Measurements from ENCODE around the gene SFSWAP.
"Not testable (repeated sequence)": the region's sequence is repeated elsewhere in the genome, so short reads cannot be mapped to it uniquely, and the experiment has no call there.

Gene SFSWAP

GRCh38 chr12:131672311-131672940 is 38.5 kb upstream of the SFSWAP start:
- H3K36me3 ChIP-seq, result no peaks in the 10 kb centered on the region
- peaks cover 0 to 21% (median 14%) of the 10 kb centered on the region in 10 experiments; a peak in 15 of 20 replicates for H3K4me1 ChIP-seq
- peaks cover 0 to 11% (median 7%) of the 10 kb centered on the region in 11 experiments; a peak in 11 of 22 replicates for H3K9me3 ChIP-seq (replicated peaks in 1 of 11)
- TF ChIP-seq Cebpa-rat (IDR thresholded peaks at IDR 0.05), result no peak
- H3K27ac ChIP-seq, result peak overlapping the region in 3 of 11 experiments; percentile 54 to 69 (median 58); a peak in 5 of 22 replicates
- H3K9ac ChIP-seq, result peak overlapping the region in 1 of 11 experiments; percentile 29; a peak in 1 of 22 replicates
- H3K4me2 ChIP-seq, result peak overlapping the region in 5 of 11 experiments; percentile 76 to 93 (median 85); a peak in 9 of 22 replicates
- H4K20me1 ChIP-seq, result no peaks in the 10 kb centered on the region
- no peak overlapping the region for H3K4me3 ChIP-seq
- peaks cover 0 to 20% (median 0%) of the 10 kb centered on the region in 11 experiments; a peak in 1 of 22 replicates for H3K27me3 ChIP-seq

GRCh38 chr12:131672941-131673887 is 37.7 kb upstream of the SFSWAP start:
- TF ChIP-seq Cebpa-rat (IDR thresholded peaks at IDR 0.05), result no peak
- H3K9me3 ChIP-seq (replicated peaks in 1 of 11), result peaks cover 0 to 11% (median 7%) of the 10 kb centered on the region in 11 experiments; a peak in 11 of 22 replicates
- peaks cover 0 to 20% (median 0%) of the 10 kb centered on the region in 11 experiments; a peak in 1 of 22 replicates for H3K27me3 ChIP-seq
- peak overlapping the region in 2 of 11 experiments; percentile 28 to 29; a peak in 3 of 22 replicates for H3K9ac ChIP-seq
- H3K4me1 ChIP-seq, result peaks cover 0 to 21% (median 14%) of the 10 kb centered on the region in 10 experiments; a peak in 15 of 20 replicates
- H3K36me3 ChIP-seq, result no peaks in the 10 kb centered on the region
- peak overlapping the region in 8 of 11 experiments; percentile 11 to 93 (median 76); a peak in 13 of 22 replicates for H3K4me2 ChIP-seq
- H3K4me3 ChIP-seq, result 0 out of 20 replicates have a peak overlapping the region, but pooled peaks of 1 of the 10 experiments have one; percentile 2
- H4K20me1 ChIP-seq, result no peaks in the 10 kb centered on the region
- peak overlapping the region in 4 of 11 experiments; percentile 7 to 69 (median 56); a peak in 8 of 22 replicates for H3K27ac ChIP-seq

- peaks cover 0 to 11% (median 7%) of the 10 kb centered on the region in 11 experiments; a peak in 11 of 22 replicates for H3K9me3 ChIP-seq (replicated peaks in 1 of 11)
- H3K9ac ChIP-seq, result no peak overlapping the region
- no peaks in the 10 kb centered on the region for H4K20me1 ChIP-seq
- peaks cover 0 to 21% (median 14%) of the 10 kb centered on the region in 10 experiments; a peak in 15 of 20 replicates for H3K4me1 ChIP-seq
- H3K27me3 ChIP-seq, result peaks cover 0 to 20% (median 0%) of the 10 kb centered on the region in 11 experiments; a peak in 1 of 22 replicates
- H3K4me3 ChIP-seq, result no peak overlapping the region
- no peaks in the 10 kb centered on the region for H3K36me3 ChIP-seq
- H3K4me2 ChIP-seq, result peak overlapping the region in 6 of 11 experiments; percentile 38 to 85 (median 60); a peak in 6 of 22 replicates
- TF ChIP-seq Cebpa-rat (IDR thresholded peaks at IDR 0.05), result no peak
- H3K27ac ChIP-seq, result no peak overlapping the region
Measured at GRCh38 chr12:131673888-131674257, 37.0 kb upstream of the SFSWAP start.

- H3K9me3 ChIP-seq (replicated peaks in 1 of 11), result peaks cover 0 to 11% (median 7%) of the 10 kb centered on the region in 11 experiments; a peak in 11 of 22 replicates
- H3K9ac ChIP-seq, result no peak overlapping the region
- no peak overlapping the region for H3K27ac ChIP-seq
- no peak overlapping the region for H3K4me3 ChIP-seq
- no peaks in the 10 kb centered on the region for H3K36me3 ChIP-seq
- no peaks in the 10 kb centered on the region for H4K20me1 ChIP-seq
- H3K27me3 ChIP-seq, result peaks cover 0 to 20% (median 0%) of the 10 kb centered on the region in 11 experiments; a peak in 1 of 22 replicates
- H3K4me2 ChIP-seq, result peak overlapping the region in 2 of 11 experiments; percentile 38 to 85; a peak in 2 of 22 replicates
- TF ChIP-seq Cebpa-rat (IDR thresholded peaks at IDR 0.05), result no peak
- H3K4me1 ChIP-seq, result peaks cover 0 to 21% (median 14%) of the 10 kb centered on the region in 10 experiments; a peak in 15 of 20 replicates
Measured at GRCh38 chr12:131674373-131674772, 36.5 kb upstream of the SFSWAP start.

- Histone ChIP-seq H3K9ac (no peak overlapping the region), H3K9me3 (replicated peaks in 1 of 11) (peaks cover 0 to 11% (median 7%) of the 10 kb centered on the region in 11 experiments; a peak in 11 of 22 replicates), H3K27ac (no peak overlapping the region), H3K27me3 (peaks cover 0 to 20% (median 0%) of the 10 kb centered on the region in 11 experiments; a peak in 1 of 22 replicates), H3K36me3 (no peaks in the 10 kb centered on the region), H3K4me1 (peaks cover 0 to 21% (median 14%) of the 10 kb centered on the region in 10 experiments; a peak in 15 of 20 replicates), H3K4me3 (no peak overlapping the region), H3K4me2 (no peak overlapping the region), H4K20me1 (no peaks in the 10 kb centered on the region)
- no peak for TF ChIP-seq Cebpa-rat (IDR thresholded peaks at IDR 0.05)
Measured at GRCh38 chr12:131675126-131676080, 35.5 kb upstream of the SFSWAP start.

GRCh38 chr12:131676544-131676943 is 34.3 kb upstream of the SFSWAP start:
- Histone ChIP-seq H4K20me1 (no peaks in the 10 kb centered on the region), H3K9ac (no peak overlapping the region), H3K4me1 (peaks cover 7 to 24% (median 18%) of the 10 kb centered on the region in 10 experiments), H3K27ac (no peak overlapping the region), H3K9me3 (replicated peaks in 1 of 11) (peaks cover 0 to 11% (median 7%) of the 10 kb centered on the region in 11 experiments; a peak in 11 of 22 replicates), H3K36me3 (no peaks in the 10 kb centered on the region), H3K4me2 (no peak overlapping the region), H3K27me3 (peaks cover 0 to 17% (median 0%) of the 10 kb centered on the region in 11 experiments; a peak in 2 of 22 replicates), H3K4me3 (no peak overlapping the region)
- TF ChIP-seq Cebpa-rat (IDR thresholded peaks at IDR 0.05), result no peak

GRCh38 chr12:131677067-131677466 is 33.8 kb upstream of the SFSWAP start:
- not testable (repeated sequence) for H3K4me3 ChIP-seq, H3K4me2 ChIP-seq, H3K27ac ChIP-seq, H3K36me3 ChIP-seq, H3K9ac ChIP-seq, H4K20me1 ChIP-seq
- Histone ChIP-seq H3K27me3 (peaks cover 0 to 22% (median 0%) of the 10 kb centered on the region in 11 experiments; a peak in 2 of 22 replicates), H3K9me3 (replicated peaks in 1 of 11) (peaks cover 0 to 11% (median 7%) of the 10 kb centered on the region in 11 experiments; a peak in 11 of 22 replicates), H3K4me1 (peaks cover 13 to 29% (median 24%) of the 10 kb centered on the region in 10 experiments)
